HG02852 (cell line): ENCODE results near the gene RER1.

ENCODE experiments used
- ATAC-seq: cut with Tn5 transposase; IDR thresholded peaks from one replicate; pipeline ENCODE4 v1.9.1; 2021; ENCODE audit warnings: mild to moderate bottlenecking, moderate library complexity; ENCODE audit not compliant: unreplicated experiment

The RER1 gene

GRCh38 chr1:2442661-2443060 lies 51.0 kb downstream of the RER1 start:
- ATAC-seq = no peak

DNA sequence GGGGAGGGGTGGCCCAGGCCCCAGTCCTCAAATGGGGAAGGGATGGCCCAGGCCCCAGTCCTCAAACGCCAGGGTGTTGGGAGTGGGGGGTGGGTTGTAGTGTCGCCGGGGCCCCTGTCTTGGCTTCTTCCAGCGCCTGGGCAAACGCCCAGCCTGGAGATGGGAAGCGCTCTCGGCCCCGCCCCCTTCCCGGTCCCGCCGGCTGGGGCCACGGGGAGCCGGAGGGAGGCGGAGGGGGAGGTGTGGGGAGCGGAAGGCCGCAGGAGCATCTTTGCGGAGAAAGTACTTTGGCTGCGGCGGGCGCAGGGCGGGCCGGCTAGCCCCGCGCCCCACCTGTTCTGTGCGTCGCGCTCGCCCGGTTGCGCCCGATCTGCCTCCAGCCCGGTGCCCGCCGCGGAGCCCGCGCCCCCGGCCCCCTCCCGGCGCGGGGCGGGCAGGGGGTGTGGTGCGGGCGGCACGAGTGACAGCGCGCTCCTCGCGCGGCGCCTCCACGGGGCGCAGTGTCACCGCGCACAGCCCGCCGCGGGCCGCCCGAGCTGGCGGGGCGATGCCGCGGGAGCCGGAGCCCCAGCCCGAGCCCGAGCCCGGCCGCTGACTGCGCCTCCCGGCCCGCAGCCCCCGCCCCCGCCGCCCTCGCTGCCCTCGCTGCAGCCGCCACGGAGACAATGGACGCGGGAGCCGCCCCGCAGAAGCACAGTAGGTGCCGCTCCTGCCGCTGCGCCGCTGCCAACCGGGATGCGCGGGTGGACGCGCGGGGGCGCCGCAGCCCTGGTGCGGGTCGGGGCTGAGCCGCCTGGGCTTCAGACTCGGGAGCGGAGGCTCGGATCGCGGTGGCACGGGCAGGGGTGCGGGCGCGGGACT lies 51.9 kb downstream of the RER1 start:
- ATAC-seq = no peak

- no peak for ATAC-seq
Observed at GRCh38 chr1:2444138-2444591, 52.5 kb downstream of the RER1 start.

GRCh38 chr1:2445162-2445822 lies 53.7 kb downstream of the RER1 start:
- ATAC-seq = no peak

- ATAC-seq = no peak
Observed at GRCh38 chr1:2445823-2446215, 54.2 kb downstream of the RER1 start.

DNA sequence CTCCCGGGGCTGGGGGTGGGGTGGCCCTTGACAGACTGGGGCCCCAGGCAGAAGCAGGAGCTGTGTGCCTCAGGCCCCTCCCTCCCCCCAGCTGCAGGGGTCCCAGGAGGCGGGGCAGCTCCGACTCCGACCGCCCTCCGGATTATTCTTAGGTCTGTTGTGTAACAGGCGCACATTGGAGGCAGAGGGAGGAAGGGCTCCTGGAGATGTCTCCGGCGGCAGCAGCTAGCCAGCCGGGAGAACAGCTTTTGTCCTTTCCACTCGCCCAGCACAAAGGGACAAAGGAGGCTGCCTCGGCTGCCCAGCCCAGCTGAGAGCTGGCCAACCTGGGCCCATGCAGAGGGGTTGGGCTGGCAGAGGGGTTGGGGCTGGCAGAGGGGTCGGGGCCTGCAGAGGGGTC lies 54.8 kb downstream of the RER1 start:
- ATAC-seq = no peak

DNA sequence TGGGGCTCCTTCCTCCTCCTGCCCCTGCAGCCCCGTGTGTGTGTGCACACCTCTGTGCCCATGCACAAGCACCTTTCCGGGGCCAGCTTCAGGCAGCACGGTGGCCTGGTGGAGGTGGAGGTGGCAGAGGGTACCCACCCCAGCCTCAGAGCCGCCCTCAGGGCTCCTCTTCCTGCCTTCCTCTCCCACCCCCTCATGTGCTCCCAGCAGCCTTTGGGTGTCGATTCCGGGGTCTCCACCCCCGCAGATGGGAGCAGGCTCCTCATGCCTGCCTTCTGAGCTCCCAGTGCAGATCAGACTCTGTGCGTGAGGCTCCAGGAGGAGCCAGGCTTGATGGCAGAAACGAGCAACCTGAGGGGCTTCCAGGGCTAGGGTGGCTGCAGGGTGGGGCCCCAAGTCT lies 55.2 kb downstream of the RER1 start:
- no peak for ATAC-seq

DNA sequence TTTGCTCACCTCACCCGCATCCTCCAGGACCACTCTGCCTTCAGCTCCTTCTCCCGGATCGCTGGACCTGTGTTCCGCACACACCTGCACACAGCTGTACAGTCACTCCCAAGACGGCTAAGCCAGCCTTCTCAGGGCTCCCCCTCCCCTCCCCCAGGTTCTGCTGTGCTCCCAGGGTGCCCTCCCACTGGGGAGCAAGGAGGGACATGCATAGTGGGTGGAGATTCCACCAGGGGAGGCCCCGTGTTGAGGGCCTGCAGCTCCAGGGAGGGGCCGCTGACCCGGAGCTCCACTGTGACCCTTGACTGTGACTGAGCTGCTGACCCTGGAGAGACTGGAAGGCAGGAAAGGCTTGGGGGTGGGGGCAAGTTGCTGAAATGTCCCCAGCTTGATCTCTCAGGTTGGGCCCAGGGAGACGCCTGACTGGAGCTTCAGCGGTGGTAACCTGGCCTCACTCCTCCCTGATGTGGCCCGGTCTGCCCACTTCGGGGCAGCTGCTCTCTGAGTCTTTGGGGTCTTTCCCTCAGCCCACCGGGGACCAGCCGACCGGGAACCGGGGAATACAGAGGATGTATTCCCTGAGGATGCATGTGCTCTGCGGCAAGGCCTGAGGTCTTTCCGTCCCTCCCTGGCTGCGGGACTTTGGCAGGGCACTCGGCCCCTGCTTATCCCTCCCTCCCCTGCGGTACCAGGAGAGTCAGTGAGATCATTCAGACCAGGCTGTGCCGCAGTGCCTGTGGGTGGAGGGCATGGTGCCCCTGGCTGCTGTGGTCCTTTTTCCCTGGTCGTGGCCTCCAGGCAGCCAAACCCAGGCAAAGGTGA lies 55.8 kb downstream of the RER1 start:
- ATAC-seq = no peak

- no peak for ATAC-seq
Observed at GRCh38 chr1:2448098-2448445, 56.4 kb downstream of the RER1 start.

- ATAC-seq = no peak
Observed at GRCh38 chr1:2449636-2450454, 58.2 kb downstream of the RER1 start.

DNA sequence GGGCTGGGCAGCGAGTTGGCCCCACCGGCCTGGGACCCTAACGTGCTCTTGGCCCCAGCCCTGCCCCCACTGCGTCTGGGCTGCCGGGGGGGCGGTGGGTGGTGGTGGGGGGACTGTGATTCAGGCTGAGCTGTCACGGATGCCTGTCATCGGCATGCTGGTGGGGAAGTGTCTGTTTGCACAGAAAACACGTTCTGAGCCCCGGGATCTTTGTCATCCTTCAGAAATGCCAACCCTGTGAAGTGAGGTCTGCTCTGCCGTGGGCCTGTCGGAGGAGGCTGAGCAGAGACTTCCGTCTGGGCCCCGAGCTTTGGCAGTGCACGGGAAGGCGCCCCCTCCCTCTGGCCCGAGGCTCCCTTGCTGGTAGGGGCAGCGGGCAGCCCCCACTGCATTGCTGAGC lies 60.1 kb downstream of the RER1 start:
- ATAC-seq = no peak

DNA sequence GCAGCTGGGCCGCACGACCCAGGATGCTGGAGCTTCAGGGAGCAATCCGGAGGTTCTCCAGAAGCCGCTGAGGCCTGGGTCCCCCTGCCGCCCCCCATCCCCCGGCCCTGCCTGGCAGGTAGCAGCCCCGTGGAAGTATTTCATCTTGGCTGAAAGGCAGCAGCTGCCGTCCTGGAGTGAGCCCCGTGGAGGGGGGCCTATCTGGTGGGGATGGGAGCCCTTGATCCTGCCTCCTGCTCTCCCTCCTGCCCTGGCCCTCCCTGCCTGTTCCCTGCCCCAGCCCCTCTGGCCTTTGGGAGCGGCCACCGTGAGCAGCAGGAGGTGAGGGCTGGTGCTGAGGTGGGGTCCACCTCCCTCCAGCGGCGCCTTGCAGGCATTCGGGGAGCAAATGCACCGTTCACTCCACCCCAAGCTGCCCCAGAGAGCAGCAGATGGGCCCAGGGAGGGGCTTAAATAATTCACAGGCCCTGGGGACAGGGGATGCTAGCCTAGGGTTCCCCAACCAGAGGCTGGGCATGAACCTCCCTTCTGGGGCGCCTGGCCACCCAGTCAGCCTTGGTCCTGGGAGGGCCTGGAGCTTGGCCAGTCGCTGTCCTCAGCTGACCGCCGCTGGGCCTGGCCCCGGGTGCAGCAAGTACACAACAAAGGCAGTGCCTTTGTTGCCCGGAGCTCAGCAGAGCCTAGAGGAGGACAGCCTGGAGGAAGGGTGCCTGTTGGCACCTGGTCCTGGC lies 60.7 kb downstream of the RER1 start:
- ATAC-seq = no peak

DNA sequence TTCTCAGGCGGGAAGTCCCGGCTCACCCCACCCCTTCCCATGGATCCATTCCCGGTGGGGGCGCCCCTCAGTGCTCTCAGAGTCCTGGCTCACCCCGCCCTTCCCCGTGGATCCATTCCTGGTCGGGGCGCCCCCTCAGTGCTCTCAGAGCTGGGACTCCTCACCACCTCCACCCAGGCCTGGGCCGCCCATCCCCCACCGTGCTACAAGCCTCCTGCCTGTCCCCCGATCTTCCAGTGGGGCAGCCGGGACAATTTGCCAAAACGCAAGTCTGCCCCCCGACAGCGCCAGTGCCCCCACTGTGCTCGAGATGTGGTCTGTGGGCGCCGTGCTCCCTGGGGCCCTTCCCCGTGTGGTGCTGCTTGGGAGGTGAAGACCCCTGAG lies 61.3 kb downstream of the RER1 start:
- ATAC-seq = no peak

DNA sequence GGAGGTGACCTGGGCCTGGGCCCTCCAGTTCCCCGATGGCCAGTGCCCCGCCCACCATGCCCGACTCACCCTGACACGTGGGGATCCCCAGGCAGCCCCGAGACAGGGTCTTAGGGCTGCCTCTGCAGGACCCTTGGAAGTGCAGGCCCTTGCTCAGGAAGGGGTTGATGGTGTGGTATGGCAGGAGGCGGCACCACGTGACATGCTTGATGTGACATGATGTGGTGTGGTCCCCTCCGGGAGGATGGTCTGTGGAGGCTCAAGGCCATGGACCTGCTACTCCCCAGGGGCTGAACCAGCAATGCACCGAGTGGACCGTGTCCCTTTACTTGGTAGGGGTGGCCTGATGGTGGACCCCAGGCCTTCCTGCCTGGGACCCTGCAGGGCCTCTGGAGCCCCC lies 62.6 kb downstream of the RER1 start:
- ATAC-seq = no peak
